ENCODE results near the gene NPHP3. TPM values are rescaled to one million over a fixed set of nuclear protein-coding genes. Genes with fewer than 3 reads are reported as not detected.

NPHP3 gene
- total RNA-seq, 2 donors from 2014 or later, result 15.7 to 23.0 TPM

DNA sequence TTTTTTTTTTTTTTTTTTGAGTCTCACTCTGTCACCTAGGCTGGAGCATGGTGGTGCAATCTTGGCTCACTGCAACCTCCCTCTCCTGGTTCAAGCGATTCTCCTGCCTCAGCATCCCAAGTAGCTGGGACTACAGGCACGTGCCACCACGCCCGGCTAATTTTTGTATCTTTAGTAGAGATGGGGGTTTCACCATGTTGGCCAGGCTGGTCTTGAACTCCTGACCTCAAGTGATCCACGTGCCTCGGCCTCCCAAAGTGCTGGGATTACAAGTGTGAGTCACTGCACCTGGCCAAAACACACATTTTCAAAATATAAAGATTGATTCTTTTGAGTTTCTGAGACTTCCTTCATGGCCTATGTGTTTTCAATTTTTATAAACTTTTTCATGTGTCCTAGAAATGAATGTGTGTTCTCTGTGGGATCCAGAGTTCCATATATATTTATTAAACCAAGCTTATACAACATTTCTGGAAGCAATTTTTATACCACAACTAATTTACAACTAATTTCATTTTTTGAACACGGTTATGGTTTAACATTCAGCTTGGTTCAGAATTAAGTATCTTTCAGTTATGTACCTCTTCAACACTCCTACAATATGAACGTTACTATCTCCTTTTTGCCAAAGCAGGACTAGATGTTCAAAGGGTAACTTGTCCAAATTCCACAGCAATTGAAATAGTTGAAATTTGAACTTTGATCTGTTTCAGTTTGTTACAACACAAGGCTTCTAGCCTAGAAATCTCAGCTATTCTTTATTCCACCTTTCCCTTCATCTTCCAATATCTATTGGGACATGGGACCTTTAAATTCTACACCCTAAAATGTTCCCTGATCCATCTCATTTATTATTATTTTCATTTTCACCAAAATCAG is 64.1 kb downstream of the NPHP3 start:
- Mint-ChIP-seq H3K27ac (no peak overlapping the region), H3K4me1 (peaks cover 30% of the 10 kb centered on the region), H3K36me3 (ENCODE audit: low read depth) (no peaks in the 10 kb centered on the region), H3K27me3 (ENCODE audit: insufficient read depth) (no peaks in the 10 kb centered on the region), H3K9me3 (no peaks in the 10 kb centered on the region), H3K4me3 (peak overlapping the region; percentile 95)
- no peak overlapping the region for H3K9ac ChIP-seq (ENCODE audit: extremely low read depth, low read length, poor library complexity, severe bottlenecking)
- 96 to 100% methylated on average over 4 to 8 of the region's 8 CpGs for WGBS, 2 experiments (ENCODE audit: insufficient coverage in 1 of 2, insufficient read length in 1 of 2)
- H3K4me3 ChIP-seq (ENCODE audit: low read length), result peak overlapping the region; percentile 97
- peaks cover 12% of the 10 kb centered on the region for H3K4me1 ChIP-seq (ENCODE audit: control insufficient read depth, insufficient read depth, low read length)
- DNase-seq, result no peak
- H3K27me3 ChIP-seq (ENCODE audit: control insufficient read depth, insufficient read depth, low read length, poor library complexity, severe bottlenecking), result no peaks in the 10 kb centered on the region
- H3K36me3 ChIP-seq (ENCODE audit: control insufficient read depth, insufficient read depth, low read length), result no peaks in the 10 kb centered on the region
- H3K9me3 ChIP-seq (ENCODE audit: control insufficient read depth, low read length), result no peaks in the 10 kb centered on the region
- H3K27ac ChIP-seq (ENCODE audit: low read depth, low read length), result no peak overlapping the region
- TF ChIP-seq, protein P1, sequence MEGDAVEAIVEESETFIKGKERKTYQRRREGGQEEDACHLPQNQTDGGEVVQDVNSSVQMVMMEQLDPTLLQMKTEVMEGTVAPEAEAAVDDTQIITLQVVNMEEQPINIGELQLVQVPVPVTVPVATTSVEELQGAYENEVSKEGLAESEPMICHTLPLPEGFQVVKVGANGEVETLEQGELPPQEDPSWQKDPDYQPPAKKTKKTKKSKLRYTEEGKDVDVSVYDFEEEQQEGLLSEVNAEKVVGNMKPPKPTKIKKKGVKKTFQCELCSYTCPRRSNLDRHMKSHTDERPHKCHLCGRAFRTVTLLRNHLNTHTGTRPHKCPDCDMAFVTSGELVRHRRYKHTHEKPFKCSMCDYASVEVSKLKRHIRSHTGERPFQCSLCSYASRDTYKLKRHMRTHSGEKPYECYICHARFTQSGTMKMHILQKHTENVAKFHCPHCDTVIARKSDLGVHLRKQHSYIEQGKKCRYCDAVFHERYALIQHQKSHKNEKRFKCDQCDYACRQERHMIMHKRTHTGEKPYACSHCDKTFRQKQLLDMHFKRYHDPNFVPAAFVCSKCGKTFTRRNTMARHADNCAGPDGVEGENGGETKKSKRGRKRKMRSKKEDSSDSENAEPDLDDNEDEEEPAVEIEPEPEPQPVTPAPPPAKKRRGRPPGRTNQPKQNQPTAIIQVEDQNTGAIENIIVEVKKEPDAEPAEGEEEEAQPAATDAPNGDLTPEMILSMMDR (conservative IDR thresholded peaks at IDR 0.05), result no peak

DNA sequence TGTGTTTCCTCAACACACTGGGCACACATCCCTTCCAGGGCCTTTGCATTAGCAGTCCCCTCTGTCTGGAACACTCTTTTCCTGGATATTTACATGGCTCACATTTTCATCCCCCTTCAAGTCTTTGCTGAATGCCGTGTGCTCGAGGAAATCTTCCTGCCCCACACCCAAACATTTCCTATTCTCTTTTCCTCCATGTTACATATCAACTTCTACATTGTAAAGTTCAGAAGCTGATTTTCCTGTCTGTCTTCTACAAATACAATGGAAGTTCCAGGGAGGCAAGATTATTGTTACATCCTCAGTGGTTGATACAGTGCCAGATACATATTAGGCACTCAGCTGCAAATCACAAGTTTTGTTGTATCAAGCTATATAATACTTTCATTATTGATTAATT is 66.7 kb downstream of the NPHP3 start:
- DNase-seq, result no peak
- TF ChIP-seq, protein P1 (conservative IDR thresholded peaks at IDR 0.05), result no peak
- Mint-ChIP-seq H3K4me1 (peaks cover 16% of the 10 kb centered on the region), H3K9me3 (no peaks in the 10 kb centered on the region), H3K4me3 (no peak overlapping the region), H3K36me3 (ENCODE audit: low read depth) (no peaks in the 10 kb centered on the region), H3K27me3 (ENCODE audit: insufficient read depth) (no peaks in the 10 kb centered on the region), H3K27ac (no peak overlapping the region)
- Histone ChIP-seq H3K27ac (ENCODE audit: low read depth, low read length) (no peak overlapping the region), H3K4me3 (ENCODE audit: low read length) (no peak overlapping the region), H3K9ac (ENCODE audit: extremely low read depth, low read length, poor library complexity, severe bottlenecking) (no peak overlapping the region), H3K36me3 (ENCODE audit: control insufficient read depth, insufficient read depth, low read length) (no peaks in the 10 kb centered on the region), H3K27me3 (ENCODE audit: control insufficient read depth, insufficient read depth, low read length, poor library complexity, severe bottlenecking) (no peaks in the 10 kb centered on the region), H3K4me1 (ENCODE audit: control insufficient read depth, insufficient read depth, low read length) (peaks cover 5% of the 10 kb centered on the region), H3K9me3 (ENCODE audit: control insufficient read depth, low read length) (no peaks in the 10 kb centered on the region)
- 88 to 100% methylated on average over 2 of the region's 2 CpGs for WGBS, 2 experiments (ENCODE audit: insufficient coverage in 1 of 2, insufficient read length in 1 of 2)

DNA sequence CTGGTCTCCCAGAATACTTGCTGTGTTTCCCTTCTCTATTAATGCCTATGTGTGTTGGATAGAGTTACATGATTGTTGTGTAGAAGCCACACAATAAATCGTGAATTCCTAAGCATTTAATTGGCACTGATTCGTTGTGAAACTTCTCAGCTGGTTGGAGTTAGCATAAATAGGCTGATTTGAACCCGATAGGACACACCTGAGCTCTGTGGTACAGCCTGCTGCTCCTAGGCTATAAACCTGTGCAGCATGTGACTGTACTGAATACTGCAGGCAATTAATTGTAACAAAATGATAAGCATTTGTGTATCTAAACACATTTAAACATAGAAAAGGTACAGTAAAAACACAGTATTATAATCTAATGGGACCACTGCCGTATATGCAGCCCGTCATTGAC is 67.5 kb downstream of the NPHP3 start:
- Histone ChIP-seq H3K4me3 (ENCODE audit: low read length) (no peak overlapping the region), H3K27me3 (ENCODE audit: control insufficient read depth, insufficient read depth, low read length, poor library complexity, severe bottlenecking) (no peaks in the 10 kb centered on the region), H3K9ac (ENCODE audit: extremely low read depth, low read length, poor library complexity, severe bottlenecking) (no peak overlapping the region), H3K36me3 (ENCODE audit: control insufficient read depth, insufficient read depth, low read length) (no peaks in the 10 kb centered on the region), H3K27ac (ENCODE audit: low read depth, low read length) (no peak overlapping the region), H3K9me3 (ENCODE audit: control insufficient read depth, low read length) (no peaks in the 10 kb centered on the region), H3K4me1 (ENCODE audit: control insufficient read depth, insufficient read depth, low read length) (peaks cover 5% of the 10 kb centered on the region)
- peaks cover 16% of the 10 kb centered on the region for H3K4me1 Mint-ChIP-seq
- no peak for DNase-seq
- WGBS, 2 experiments (ENCODE audit: insufficient coverage in 1 of 2, insufficient read length in 1 of 2), result 92 to 100% methylated on average over 4 to 5 of the region's 5 CpGs
- no peak overlapping the region for H3K4me3 Mint-ChIP-seq
- no peaks in the 10 kb centered on the region for H3K36me3 Mint-ChIP-seq (ENCODE audit: low read depth)
- no peaks in the 10 kb centered on the region for H3K27me3 Mint-ChIP-seq (ENCODE audit: insufficient read depth)
- H3K27ac Mint-ChIP-seq, result no peak overlapping the region
- H3K9me3 Mint-ChIP-seq, result no peaks in the 10 kb centered on the region
- TF ChIP-seq, protein P1 (conservative IDR thresholded peaks at IDR 0.05), result no peak
